ENCODE results near the gene PEX14.

DNA sequence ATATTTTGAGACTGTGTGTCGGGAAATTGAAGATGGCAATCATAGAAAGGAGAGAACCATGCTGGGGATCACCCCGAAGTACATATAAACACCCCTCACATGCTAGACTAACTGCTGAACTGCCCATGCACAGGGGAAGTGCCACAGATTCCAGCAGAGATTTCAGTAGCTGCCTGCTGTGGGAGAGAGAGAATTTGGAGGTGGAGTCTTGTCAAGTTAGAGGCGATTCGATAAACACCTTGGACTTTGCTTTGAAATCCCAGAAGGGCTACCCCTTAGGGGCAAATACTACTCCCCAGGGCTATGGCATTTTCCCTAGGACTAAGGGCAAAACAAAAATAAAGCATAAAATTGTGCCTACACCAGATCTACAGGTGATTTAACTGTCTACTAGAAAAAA, 103.3 kb downstream of the PEX14 start:
- no peak for TF ChIP-seq MYC (IDR thresholded peaks at IDR 0.05; ENCODE audit: low read depth, low read length)
- no peak for TF ChIP-seq POLR2A (IDR thresholded peaks at IDR 0.05; ENCODE audit: low read depth, low read length)
- TF ChIP-seq, protein P1, sequence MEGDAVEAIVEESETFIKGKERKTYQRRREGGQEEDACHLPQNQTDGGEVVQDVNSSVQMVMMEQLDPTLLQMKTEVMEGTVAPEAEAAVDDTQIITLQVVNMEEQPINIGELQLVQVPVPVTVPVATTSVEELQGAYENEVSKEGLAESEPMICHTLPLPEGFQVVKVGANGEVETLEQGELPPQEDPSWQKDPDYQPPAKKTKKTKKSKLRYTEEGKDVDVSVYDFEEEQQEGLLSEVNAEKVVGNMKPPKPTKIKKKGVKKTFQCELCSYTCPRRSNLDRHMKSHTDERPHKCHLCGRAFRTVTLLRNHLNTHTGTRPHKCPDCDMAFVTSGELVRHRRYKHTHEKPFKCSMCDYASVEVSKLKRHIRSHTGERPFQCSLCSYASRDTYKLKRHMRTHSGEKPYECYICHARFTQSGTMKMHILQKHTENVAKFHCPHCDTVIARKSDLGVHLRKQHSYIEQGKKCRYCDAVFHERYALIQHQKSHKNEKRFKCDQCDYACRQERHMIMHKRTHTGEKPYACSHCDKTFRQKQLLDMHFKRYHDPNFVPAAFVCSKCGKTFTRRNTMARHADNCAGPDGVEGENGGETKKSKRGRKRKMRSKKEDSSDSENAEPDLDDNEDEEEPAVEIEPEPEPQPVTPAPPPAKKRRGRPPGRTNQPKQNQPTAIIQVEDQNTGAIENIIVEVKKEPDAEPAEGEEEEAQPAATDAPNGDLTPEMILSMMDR (IDR thresholded peaks at IDR 0.05; ENCODE audit: extremely low read depth in 1 of 2, insufficient read depth in 1 of 2, low read depth in 1 of 2, low read length in 2 of 2): no peak
- TF ChIP-seq MAX (IDR thresholded peaks at IDR 0.05; ENCODE audit: insufficient read depth, insufficient read length): no peak
- no peak for TF ChIP-seq JUN (IDR thresholded peaks at IDR 0.05; ENCODE audit: borderline replicate concordance, insufficient read depth, insufficient read length, low read depth)
- no peak for TF ChIP-seq EZH2 (IDR thresholded peaks at IDR 0.05; ENCODE audit: borderline replicate concordance, low read depth, low read length, severe bottlenecking)
- no peak for TF ChIP-seq POLR2AphosphoS5 (IDR thresholded peaks at IDR 0.05; ENCODE audit: insufficient read depth, low read depth, low read length)

Measured in endothelial cell of umbilical vein (primary cell).